ENCODE measurements around the gene VAV1. TPM values are rescaled to one million over a fixed set of nuclear protein-coding genes. Genes with fewer than 3 reads are reported as not detected.

VAV1 gene
- total and polyA plus RNA-seq, 2 experiments from 2014 or later: 0.82 to 1.8 TPM

- TF ChIP-seq EZH2 (IDR thresholded peaks at IDR 0.05; ENCODE audit: low read depth, unreplicated experiment): no peak
- no peak for TF ChIP-seq EZH2phosphoT487 (IDR thresholded peaks at IDR 0.05; ENCODE audit: unreplicated experiment)
- no peak for TF ChIP-seq REST (IDR thresholded peaks at IDR 0.05; ENCODE audit: unreplicated experiment)
- TF ChIP-seq ETS1 (IDR thresholded peaks at IDR 0.05): no peak
Measured at GRCh38 chr19:6793411-6793810, 20.9 kb downstream of the VAV1 start (continued).

- H3K27ac ChIP-seq (ENCODE audit: low read depth): no peak overlapping the region
- H3K4me1 Mint-ChIP-seq: no peaks in the 10 kb centered on the region
- H3K9me2 ChIP-seq (ENCODE audit: insufficient read depth): no peaks in the 10 kb centered on the region
- H3K36me3 Mint-ChIP-seq (ENCODE audit: low read depth): peaks cover 37% of the 10 kb centered on the region
- no peaks in the 10 kb centered on the region for H4K20me1 ChIP-seq (replicated peaks; ENCODE audit: insufficient read depth)
- no peak overlapping the region for H3K4me2 ChIP-seq
- H3K79me2 ChIP-seq (replicated peaks; ENCODE audit: insufficient read depth): no peaks in the 10 kb centered on the region
- no peak overlapping the region for H3K4me3 Mint-ChIP-seq
- no peak overlapping the region for H3K27ac Mint-ChIP-seq
- H2AFZ ChIP-seq: no peak overlapping the region
- H3K36me3 ChIP-seq (ENCODE audit: insufficient read depth): no peaks in the 10 kb centered on the region
- peaks cover 6% of the 10 kb centered on the region for H3K27me3 Mint-ChIP-seq (ENCODE audit: insufficient read depth, low read depth, poor library complexity)
- DNase-seq (ENCODE audit: low spot score): no peak
- no peaks in the 10 kb centered on the region for H3K4me1 ChIP-seq (ENCODE audit: insufficient read depth)
- no peak for ATAC-seq
- peaks cover 94% of the 10 kb centered on the region for H3K9me3 Mint-ChIP-seq
- H3F3A ChIP-seq (replicated peaks; ENCODE audit: low read depth): no peaks in the 10 kb centered on the region
- H3K27me3 ChIP-seq (ENCODE audit: insufficient read depth): no peaks in the 10 kb centered on the region
- H3K4me3 ChIP-seq: no peak overlapping the region
- no peak for TF ChIP-seq STAT1 (IDR thresholded peaks at IDR 0.05; ENCODE audit: unreplicated experiment)
- no peak for TF ChIP-seq POLR2AphosphoS5 (IDR thresholded peaks at IDR 0.05; ENCODE audit: low read depth)
- TF ChIP-seq CTCF (conservative IDR thresholded peaks at IDR 0.05; ENCODE audit: low read depth in 2 of 2): no peak
- no peak for TF ChIP-seq REST (IDR thresholded peaks at IDR 0.05; ENCODE audit: unreplicated experiment)
- TF ChIP-seq ETS1 (IDR thresholded peaks at IDR 0.05): no peak
Measured at GRCh38 chr19:6793973-6794372, 21.5 kb downstream of the VAV1 start.

Measured in GM23338 (cell line).